ENCODE measurements around the gene TADA3.

- TF ChIP-seq POLR2A (IDR thresholded peaks at IDR 0.05; ENCODE audit: low read length), result no peak
- no peak for TF ChIP-seq GATA1 (IDR thresholded peaks at IDR 0.05; ENCODE audit: low read depth, low read length)
Measured at GRCh38 chr3:9838856-9839255, 46.6 kb upstream of the TADA3 start.
